Caco-2 (cell line): ENCODE results near the gene CYP20A1. TPM values are rescaled to one million over a fixed set of nuclear protein-coding genes. Genes with fewer than 3 reads are reported as not detected.
"Not testable (repeated sequence)": the region's sequence is repeated elsewhere in the genome, so short reads cannot be mapped to it uniquely, and the experiment has no call there.

Experiments
- BruUV-seq: library from RNA; stranded (reverse); fragments of 400-500 nt; replicated peaks from 2 replicates; lab custom pipeline; 2021; lab: Mats Ljungman, UMichigan
- CTCF ChIA-PET: fragments of 300-600 bp; sonication (Branson Sonifier 250); formaldehyde crosslinking; loops from one replicate; lab custom pipeline; 2022; ENCODE audit warnings: antibody characterized with exemption; lab: Charles Lee
- POLR2A ChIA-PET: fragments of 300-600 bp; sonication (Branson Sonifier 250); formaldehyde crosslinking; loops from one replicate; lab custom pipeline; 2022; ENCODE audit warnings: antibody characterized with exemption; lab: Charles Lee
- DNase-seq, 2 experiments: peaks; one replicate each; pipeline versions ENCODE4 v3.0.0 to v3.0.0-alpha.2; 2020 to 2022
- H3K27me3 ChIP-seq: replicated peaks from 2 replicates; pipeline ENCODE4 v1.6.0; 2011; ENCODE audit warnings: low read length; ENCODE audit not compliant: control insufficient read depth, insufficient read depth
- H3K36me3 ChIP-seq: 2 replicates; pipeline ENCODE4 v1.5.1; 2011; ENCODE audit warnings: low read length; ENCODE audit not compliant: control insufficient read depth, insufficient read depth
- H3K4me1 ChIP-seq: fragments of 250-450 bp; sonication (Bioruptor Pico); 2 replicates; pipeline ENCODE4 v1.5.1; 2020; ENCODE audit warnings: mild to moderate bottlenecking
- H3K4me3 ChIP-seq: 2 replicates; pipeline ENCODE4 v1.5.1; 2011; ENCODE audit warnings: low read depth, mild to moderate bottlenecking, control low read depth, low read length
- H3K9me3 ChIP-seq: fragments of 250-450 bp; sonication (Bioruptor Pico); 2 replicates; pipeline ENCODE4 v1.5.1; 2020; ENCODE audit warnings: mild to moderate bottlenecking, moderate library complexity
- H3K27ac Mint-ChIP-seq: one replicate; pipeline ENCODE4 v1.8.0; 2022; ENCODE audit warnings: mixed read lengths; ENCODE audit not compliant: unreplicated experiment
- H3K27me3 Mint-ChIP-seq: one replicate; pipeline ENCODE4 v1.8.0; 2022; ENCODE audit warnings: mixed read lengths; ENCODE audit not compliant: insufficient read depth, unreplicated experiment
- H3K36me3 Mint-ChIP-seq: one replicate; pipeline ENCODE4 v1.8.0; 2022; ENCODE audit warnings: mild to moderate bottlenecking, mixed read lengths; ENCODE audit not compliant: insufficient read depth, unreplicated experiment
- H3K4me1 Mint-ChIP-seq: one replicate; pipeline ENCODE4 v1.8.0; 2022; ENCODE audit warnings: low read depth, mixed read lengths; ENCODE audit not compliant: unreplicated experiment
- H3K4me3 Mint-ChIP-seq: one replicate; pipeline ENCODE4 v1.8.0; 2022; ENCODE audit warnings: mild to moderate bottlenecking, moderate library complexity, mixed read lengths; ENCODE audit not compliant: unreplicated experiment
- H3K9me3 Mint-ChIP-seq: one replicate; pipeline ENCODE4 v1.8.0; 2022; ENCODE audit warnings: mixed read lengths; ENCODE audit not compliant: unreplicated experiment
- CTCF ChIP-seq, 2 experiments: fragments of 200-600 bp in 1 of 2; IDR thresholded peaks; 1 replicate in 1 of 2; 2 replicates in 1 of 2; pipeline versions ENCODE4 v1.5.1 to v1.8.0; 2011 to 2022; ENCODE audit warnings: antibody characterized with exemption in 1 of 2, control low read depth in 1 of 2, inconsistent platforms in 1 of 2, low read depth in 1 of 2, low read length in 1 of 2, mild to moderate bottlenecking in 1 of 2, moderate library complexity in 1 of 2; ENCODE audit not compliant: insufficient read depth in 1 of 2, severe bottlenecking in 1 of 2, unreplicated experiment in 1 of 2
- intact Hi-C: fragments of 100-400 bp; cut with micrococcal nuclease; formaldehyde crosslinking; loops from one replicate; pipeline ENCODE4 v1.10.0; 2022; ENCODE audit not compliant: unreplicated experiment
- total RNA-seq: library from RNA; stranded (reverse); gene quantifications from 2 replicates; pipeline ENCODE4 v1.2.3, GENCODE V29; 2022

CYP20A1 gene
- total RNA-seq, 1 experiment from 2014 or later: 39.3 TPM

GRCh38 chr2:203338322-203338721 lies 99.5 kb downstream of the CYP20A1 start:
- no TSS peak for BruUV-seq
- POLR2A ChIA-PET: no interaction called here
- H3K4me1 ChIP-seq: no peaks in the 10 kb centered on the region
- CTCF ChIA-PET: no interaction called here
- Mint-ChIP-seq H3K4me3 (no peak overlapping the region), H3K4me1 (no peaks in the 10 kb centered on the region), H3K27me3 (no peaks in the 10 kb centered on the region), H3K27ac (no peak overlapping the region), H3K9me3 (no peaks in the 10 kb centered on the region), H3K36me3 (peaks cover 14% of the 10 kb centered on the region)
- DNase-seq: no peak
- H3K9me3 ChIP-seq: no peaks in the 10 kb centered on the region
- H3K36me3 ChIP-seq: no peaks in the 10 kb centered on the region
- no peak overlapping the region for H3K4me3 ChIP-seq
- no peaks in the 10 kb centered on the region for H3K27me3 ChIP-seq
- no peak for TF ChIP-seq CTCF (IDR thresholded peaks at IDR 0.05; ENCODE audit: insufficient read depth in 1 of 2, low read depth in 1 of 2, low read length in 1 of 2, severe bottlenecking in 1 of 2, unreplicated experiment in 1 of 2)
- intact Hi-C loops: no loop called here

- Mint-ChIP-seq H3K36me3 (peaks cover 16% of the 10 kb centered on the region), H3K27me3 (no peaks in the 10 kb centered on the region), H3K27ac (no peak overlapping the region), H3K4me3 (no peak overlapping the region), H3K4me1 (no peaks in the 10 kb centered on the region), H3K9me3 (no peaks in the 10 kb centered on the region)
- no peaks in the 10 kb centered on the region for H3K27me3 ChIP-seq
- ChIA-PET CTCF (no interaction called here), POLR2A (no interaction called here)
- BruUV-seq: no TSS peak
- no peak for DNase-seq
- H3K9me3 ChIP-seq: no peaks in the 10 kb centered on the region
- no peak overlapping the region for H3K4me3 ChIP-seq
- no peaks in the 10 kb centered on the region for H3K4me1 ChIP-seq
- intact Hi-C loops: no loop called here
- peaks cover 3% of the 10 kb centered on the region; the same call in 1 of the 2 replicates for H3K36me3 ChIP-seq
- TF ChIP-seq CTCF (IDR thresholded peaks at IDR 0.05; ENCODE audit: insufficient read depth in 1 of 2, low read depth in 1 of 2, low read length in 1 of 2, severe bottlenecking in 1 of 2, unreplicated experiment in 1 of 2): no peak
Observed at GRCh38 chr2:203340791-203341487, 102.1 kb downstream of the CYP20A1 start.

- Mint-ChIP-seq H3K4me1 (peaks cover 7% of the 10 kb centered on the region), H3K4me3 (no peak overlapping the region), H3K9me3 (no peaks in the 10 kb centered on the region), H3K27ac (no peak overlapping the region), H3K36me3 (peaks cover 16% of the 10 kb centered on the region), H3K27me3 (no peaks in the 10 kb centered on the region)
- POLR2A ChIA-PET: no interaction called here
- no peaks in the 10 kb centered on the region for H3K9me3 ChIP-seq
- DNase-seq: no peak
- no peak overlapping the region for H3K4me3 ChIP-seq
- H3K4me1 ChIP-seq: no peaks in the 10 kb centered on the region
- no TSS peak for BruUV-seq
- peaks cover 3% of the 10 kb centered on the region; the same call in 1 of the 2 replicates for H3K36me3 ChIP-seq
- intact Hi-C loops: no loop called here
- no peaks in the 10 kb centered on the region for H3K27me3 ChIP-seq
- CTCF ChIA-PET: no interaction called here
- no peak for TF ChIP-seq CTCF (IDR thresholded peaks at IDR 0.05; ENCODE audit: insufficient read depth in 1 of 2, low read depth in 1 of 2, low read length in 1 of 2, severe bottlenecking in 1 of 2, unreplicated experiment in 1 of 2)
Observed at GRCh38 chr2:203341741-203342310, 103.0 kb downstream of the CYP20A1 start.

GRCh38 chr2:203342374-203342773 lies 103.6 kb downstream of the CYP20A1 start:
- H3K27ac Mint-ChIP-seq, intact Hi-C loops, H3K36me3 ChIP-seq, DNase-seq, H3K9me3 Mint-ChIP-seq, H3K27me3 Mint-ChIP-seq, BruUV-seq, H3K4me1 Mint-ChIP-seq, POLR2A ChIA-PET, CTCF ChIA-PET, H3K27me3 ChIP-seq, H3K4me3 Mint-ChIP-seq, H3K4me3 ChIP-seq, H3K4me1 ChIP-seq, H3K9me3 ChIP-seq: not testable (repeated sequence)
- H3K36me3 Mint-ChIP-seq: peaks cover 16% of the 10 kb centered on the region
